ENCODE data around the gene MEIOSIN.

DNA sequence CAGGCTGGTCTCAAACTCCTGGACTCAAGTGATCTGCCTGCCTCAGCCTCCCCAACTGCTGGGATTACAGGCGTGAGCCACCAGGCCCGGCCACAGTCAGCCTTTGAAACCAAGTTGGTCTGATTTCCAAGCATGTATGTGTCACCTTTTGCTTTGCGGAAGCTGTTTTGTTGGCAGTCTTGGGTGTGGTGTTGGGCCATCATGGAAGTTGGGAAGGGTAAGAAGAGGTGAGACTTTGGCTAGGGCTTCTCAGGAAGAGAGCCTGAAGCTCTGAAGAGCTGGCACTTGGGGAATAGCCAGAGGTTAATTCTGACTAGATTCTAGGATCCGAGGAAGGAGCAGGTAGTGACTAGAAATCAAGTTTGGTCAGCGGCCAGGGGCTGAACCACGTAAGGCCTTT lies 79.1 kb downstream of the MEIOSIN start:
- TF ChIP-seq CTCF (IDR thresholded peaks at IDR 0.05) = no peak
- no peak for TF ChIP-seq POLR2A (IDR thresholded peaks at IDR 0.05)

All from heart left ventricle (tissue), 13 donors.